ENCODE results near the gene ITGB1. TPM values are rescaled to one million over a fixed set of nuclear protein-coding genes. Genes with fewer than 3 reads are reported as not detected.
"Not testable (repeated sequence)": the region's sequence is repeated elsewhere in the genome, so short reads cannot be mapped to it uniquely, and the experiment has no call there.

ITGB1 gene
- total RNA-seq, 1 donor from 2014 or later, result 102 TPM

DNA sequence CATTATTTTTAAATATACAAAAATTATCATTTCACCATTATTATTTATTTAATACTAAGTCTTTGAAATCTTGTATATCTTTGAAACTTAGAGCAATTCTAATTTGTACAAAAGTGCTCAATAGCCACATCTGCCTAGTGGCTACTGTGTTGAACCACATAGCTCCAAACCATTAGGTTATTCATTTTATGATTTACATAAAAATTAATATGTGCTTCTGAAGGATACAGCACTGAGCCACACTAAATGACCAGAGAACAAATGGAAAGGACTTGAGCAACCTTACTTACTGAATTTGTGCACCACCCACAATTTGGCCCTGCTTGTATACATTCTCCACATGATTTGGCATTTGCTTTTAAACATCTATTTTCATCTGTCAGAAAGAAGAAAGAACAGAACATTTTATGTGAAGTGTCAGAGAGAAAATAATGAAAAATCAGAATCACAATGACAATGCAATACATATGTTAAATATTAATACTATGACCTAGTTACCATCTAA, 25.8 kb downstream of the ITGB1 start:
- ATAC-seq, result no peak

DNA sequence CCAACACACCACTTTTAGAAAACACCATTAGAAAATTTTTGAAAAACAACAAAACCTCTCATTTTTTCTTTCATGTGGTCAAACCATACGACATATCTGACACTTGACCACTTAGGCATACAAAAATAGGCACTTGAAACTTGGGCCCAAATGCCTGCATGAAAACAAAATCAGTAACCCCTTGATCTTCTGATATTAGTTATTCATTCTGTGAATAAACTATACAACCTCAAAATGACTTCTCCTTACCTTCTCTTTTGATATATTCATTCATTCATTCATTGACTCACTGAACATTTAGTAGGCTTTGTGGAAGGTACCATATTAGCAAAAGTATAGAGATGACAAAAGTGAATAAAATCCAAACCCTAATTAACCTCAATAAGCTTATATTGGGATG, 26.4 kb downstream of the ITGB1 start:
- ATAC-seq, result no peak

DNA sequence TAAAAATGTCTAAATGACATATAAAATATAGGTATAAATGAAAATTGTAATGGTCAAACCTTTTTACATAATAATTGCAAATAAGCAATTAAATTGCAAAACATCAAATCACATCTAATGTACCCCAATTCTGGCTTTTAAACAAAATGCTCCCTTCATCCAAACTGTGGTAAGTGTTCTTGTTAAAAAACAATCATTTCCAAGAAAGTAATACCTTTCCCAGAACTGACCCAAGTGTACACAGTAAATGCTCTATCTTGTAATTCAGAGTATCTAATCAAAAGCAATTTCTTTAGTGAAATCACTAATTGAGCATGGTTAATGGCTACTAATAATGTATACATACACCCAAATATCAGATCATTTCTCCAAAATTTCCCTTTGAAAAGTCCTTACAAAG, 28.0 kb downstream of the ITGB1 start:
- no peak for ATAC-seq

DNA sequence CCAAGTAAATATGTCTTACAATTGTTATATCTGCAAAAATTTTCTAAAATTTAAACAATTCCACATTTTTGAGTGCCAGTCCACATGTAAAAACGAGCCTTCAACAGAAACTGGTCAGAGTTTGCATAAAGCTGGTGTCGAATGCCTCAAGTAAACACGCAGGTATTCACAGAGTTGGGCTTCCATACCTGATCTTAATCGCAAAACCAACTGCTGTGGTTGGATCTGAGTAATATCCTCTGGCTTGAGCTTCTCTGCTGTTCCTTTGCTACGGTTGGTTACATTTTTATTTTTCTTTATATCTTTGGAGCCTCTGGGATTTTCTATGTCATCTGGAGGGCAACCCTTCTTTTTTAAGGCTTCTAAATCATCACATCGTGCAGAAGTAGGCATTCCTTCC, 28.4 kb downstream of the ITGB1 start:
- ATAC-seq, result no peak

DNA sequence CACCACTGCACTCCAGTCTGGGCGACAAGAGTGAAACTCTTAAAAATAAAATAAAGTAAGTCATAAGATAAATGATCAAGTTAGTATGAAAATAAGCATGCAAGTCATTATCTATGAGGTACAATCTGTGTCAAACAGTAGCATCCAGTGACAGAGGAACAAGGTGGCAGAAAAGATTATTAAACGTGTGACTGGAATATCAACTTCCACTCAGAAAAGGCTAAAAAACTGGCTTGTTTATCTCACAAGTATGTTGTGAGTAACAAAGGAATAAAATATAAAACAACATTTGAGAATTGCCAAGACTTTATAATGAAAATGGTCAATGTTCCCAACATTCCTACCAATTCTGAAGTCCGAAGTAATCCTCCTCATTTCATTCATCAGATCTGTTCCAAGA, 30.3 kb downstream of the ITGB1 start:
- ATAC-seq, result no peak

DNA sequence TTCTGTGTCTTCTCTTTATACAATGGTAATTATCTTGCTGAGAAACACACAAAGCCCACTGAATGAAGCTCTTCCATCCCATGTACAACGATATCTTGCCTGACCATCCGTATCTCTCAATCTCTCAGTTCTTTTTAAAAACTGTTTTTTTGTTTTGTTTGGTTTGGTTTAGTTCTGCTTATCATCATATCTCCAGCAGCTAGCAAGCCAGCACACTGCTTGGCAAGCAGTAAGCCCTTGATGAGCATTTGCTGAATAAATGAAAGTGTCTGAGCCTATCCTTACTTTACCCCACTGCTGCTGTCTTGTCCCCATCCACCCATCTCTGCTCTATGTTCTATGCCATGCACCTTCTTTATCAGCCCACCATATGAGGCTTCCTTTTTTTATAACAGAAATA, 34.2 kb downstream of the ITGB1 start:
- no peak for ATAC-seq

DNA sequence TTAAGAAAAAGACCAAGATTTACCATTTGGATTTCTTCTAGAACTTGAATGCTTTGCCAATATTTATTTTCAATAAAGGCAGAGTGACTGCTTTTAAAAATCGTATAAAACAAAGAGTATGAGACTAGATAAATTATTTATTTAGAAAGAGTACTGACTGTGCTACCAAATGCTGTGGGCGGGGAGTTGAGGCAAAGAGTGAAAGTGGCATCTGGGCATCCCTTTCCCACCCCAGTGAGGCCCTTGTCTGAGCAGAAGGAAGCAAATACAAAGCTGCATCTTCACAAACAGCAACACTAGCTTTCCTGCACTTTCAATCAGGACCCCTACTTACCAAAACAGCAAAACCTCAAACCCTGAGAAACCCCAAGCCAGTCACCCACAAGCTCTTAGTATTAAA, 34.9 kb downstream of the ITGB1 start:
- ATAC-seq, result no peak

DNA sequence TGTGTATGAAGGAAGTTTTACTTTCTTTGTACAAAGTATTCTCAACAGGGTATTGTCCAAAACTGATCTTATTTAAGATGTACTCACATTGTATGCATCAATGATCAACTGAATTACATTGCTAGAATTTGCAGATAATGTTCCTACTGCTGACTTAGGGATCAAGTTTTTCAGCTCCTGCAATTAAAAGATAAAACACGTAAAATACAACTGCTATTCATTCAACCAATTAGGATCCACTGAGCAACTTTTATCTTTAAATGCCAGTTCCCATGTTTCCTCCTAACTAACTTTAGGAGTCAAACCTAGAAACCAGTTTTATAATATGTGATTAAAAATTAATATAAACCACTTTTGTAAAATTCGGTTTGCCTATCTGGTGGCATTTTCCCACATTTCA, 35.9 kb downstream of the ITGB1 start:
- ATAC-seq, result no peak

DNA sequence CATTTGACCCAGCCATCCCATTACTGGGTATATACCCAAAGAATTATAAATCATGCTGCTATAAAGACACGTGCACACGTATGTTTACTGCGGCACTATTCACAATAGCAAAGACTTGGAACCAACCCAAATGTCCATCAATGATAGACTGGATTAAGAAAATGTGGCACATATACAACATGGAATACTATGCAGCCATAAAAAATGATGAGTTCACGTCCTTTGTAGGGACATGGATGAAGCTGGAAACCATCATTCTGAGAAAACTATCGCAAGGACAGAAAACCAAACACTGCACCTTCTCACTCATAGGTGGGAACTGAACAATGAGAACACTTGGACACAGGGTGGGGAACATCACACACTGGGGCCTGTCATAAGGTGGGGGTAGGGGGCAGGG, 40.2 kb downstream of the ITGB1 start:
- not testable (repeated sequence) for ATAC-seq

DNA sequence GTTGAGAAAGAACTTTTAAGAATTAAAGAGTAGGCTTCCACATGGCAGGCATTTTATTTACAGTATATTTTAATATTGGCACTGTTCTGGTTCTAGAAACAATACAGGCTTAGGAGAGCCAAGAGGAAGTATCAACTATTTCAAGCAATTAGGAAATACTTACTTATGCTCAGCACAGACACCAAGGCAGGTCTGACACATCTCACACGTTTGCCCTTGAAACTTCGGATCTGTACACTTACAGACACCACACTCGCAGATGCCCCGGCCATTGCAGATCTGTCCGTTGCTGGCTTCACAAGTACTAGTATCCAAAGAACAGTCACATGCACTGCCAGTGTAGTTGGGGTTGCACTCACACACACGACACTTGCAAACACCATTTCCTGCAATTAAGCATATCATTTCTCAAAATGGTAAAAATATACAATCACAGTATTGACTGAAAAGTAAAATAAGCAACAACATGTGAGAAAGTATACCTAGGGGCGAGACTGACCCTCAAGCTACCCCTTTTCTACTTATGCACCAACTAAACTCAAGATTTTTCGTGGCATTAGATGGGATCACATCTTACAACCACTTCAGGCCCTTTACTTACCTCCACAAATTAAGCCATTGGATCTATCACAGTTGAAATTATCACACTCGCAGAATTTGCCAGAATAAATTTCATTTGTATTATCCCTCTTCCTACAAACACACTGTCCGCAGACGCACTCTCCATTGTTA, 46.6 kb downstream of the ITGB1 start:
- ATAC-seq, result no peak

DNA sequence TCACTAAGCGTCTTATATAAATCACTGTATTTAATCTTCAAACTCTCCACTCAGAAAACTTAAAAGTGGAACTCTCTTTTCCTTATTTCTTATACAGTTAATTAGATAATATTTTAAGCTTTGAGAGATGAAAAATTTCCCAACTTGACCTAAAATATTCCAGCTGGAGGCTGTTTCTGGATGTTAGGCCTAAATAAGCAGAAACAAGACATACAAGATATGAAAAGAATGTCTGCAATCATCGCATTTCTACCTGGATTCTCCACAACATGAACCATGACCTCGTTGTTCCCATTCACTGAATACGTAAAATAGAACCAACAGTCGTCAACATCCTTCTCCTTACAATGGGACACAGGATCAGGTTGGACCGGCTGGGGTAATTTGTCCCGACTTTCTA, 48.1 kb downstream of the ITGB1 start:
- not testable (repeated sequence) for ATAC-seq

DNA sequence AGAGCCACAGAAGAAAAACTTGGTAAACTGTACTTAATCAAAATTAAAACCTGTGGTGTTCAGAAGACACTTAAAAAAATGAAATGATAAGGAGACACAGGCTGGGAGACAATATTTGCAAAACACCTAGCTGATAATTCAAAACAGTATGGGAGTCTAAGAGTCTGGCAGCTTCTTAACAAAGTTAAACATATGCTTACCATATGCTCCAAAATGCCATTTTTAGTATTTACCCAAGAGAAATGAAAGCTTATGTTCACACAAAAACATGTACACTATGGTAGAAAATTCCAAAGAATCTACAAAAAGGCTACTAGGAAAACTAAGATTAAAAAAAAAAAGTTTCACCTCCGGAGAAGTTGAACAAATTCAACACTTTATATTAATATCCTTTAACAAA, 48.6 kb downstream of the ITGB1 start:
- ATAC-seq, result no peak

DNA sequence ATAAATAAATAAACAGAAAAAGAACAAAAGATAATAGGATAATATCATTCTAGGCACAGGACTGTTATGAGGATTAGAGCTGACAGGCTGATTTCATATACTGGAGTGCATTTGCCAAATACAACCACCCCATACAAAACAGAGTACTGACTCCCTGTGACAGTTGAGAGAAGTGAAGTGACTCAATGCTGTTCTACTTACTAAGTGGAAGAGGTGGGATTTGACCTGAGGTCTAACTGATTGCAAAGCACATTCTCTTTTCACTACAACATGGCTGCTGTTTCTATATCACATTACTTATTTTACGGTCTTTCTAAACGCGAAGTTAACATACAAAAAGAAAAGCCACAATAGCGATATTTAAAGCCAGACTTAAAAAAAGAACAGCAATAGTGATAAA, 51.4 kb downstream of the ITGB1 start:
- no peak for ATAC-seq

DNA sequence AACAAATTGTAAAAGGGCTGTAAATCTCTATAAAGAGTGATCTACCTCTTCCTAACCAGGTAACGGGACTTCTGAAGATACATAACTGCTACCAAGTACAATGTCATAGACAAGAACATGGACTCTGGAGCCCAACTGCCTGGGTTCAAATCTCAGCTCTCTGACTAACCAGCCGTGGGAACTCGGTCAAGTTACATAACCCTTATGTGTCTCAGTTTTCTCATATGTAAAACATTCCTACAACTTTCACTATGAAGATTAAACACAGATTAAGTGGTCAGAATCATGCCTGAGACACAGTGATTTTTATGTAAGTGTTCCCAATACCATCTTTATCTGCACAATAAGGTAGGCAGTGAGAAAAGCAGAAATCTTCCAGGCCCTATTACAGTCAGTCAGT, 52.6 kb downstream of the ITGB1 start:
- ATAC-seq, result no peak

DNA sequence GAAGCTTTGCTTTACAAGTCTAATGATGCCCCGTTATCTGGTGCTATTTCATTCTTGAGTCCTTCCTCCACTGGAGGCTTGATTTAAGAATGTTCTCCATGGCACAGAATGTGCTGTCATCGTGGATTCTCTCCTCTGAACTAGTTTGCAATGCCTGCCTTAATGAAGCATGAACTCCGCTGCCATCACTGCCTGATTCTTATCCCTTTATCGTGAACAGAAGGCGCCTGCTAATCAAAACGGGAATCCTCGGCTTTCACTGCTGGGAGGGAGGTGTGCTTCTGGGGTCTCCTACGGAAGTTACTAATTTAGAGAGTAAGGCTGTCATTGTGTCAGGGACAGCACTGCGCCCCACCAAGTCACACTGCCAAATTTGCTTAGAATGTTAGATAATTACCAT, 56.2 kb downstream of the ITGB1 start:
- no peak for ATAC-seq

DNA sequence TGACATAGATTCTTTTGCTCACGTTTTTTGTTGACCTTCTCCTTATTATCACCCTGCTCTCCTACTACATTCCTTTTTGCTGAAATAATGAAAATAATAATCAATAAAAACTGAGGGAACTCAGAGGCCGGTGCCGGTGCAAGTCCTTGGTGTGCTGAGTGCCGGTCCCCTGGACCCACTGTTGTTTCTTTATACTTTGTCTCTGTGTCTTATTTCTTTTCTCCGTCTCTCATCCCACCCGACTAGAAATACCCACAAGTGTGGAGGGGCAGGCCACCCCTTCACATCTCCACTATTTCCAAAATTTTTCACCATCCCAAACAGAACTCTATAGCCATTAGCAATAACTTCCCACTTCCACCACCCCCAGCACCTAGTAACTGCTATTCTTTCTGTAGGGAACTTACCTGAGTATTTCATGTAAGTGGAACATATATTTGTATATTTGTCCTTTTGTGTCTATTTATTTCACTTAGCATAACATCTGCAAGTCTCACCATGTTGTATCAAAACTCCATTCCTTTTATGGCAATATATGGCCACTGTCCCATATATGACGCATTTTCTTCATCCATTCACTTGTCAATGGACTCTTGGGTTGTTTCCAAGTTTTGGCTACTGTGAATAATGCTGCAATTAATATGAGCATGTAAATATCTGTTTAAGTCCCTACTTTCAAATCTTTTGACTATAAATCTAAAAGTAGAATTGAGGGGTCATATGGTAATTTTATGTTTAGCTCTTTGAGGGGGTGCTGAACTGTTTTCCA, 62.6 kb downstream of the ITGB1 start:
- ATAC-seq, result peak; percentile 20

DNA sequence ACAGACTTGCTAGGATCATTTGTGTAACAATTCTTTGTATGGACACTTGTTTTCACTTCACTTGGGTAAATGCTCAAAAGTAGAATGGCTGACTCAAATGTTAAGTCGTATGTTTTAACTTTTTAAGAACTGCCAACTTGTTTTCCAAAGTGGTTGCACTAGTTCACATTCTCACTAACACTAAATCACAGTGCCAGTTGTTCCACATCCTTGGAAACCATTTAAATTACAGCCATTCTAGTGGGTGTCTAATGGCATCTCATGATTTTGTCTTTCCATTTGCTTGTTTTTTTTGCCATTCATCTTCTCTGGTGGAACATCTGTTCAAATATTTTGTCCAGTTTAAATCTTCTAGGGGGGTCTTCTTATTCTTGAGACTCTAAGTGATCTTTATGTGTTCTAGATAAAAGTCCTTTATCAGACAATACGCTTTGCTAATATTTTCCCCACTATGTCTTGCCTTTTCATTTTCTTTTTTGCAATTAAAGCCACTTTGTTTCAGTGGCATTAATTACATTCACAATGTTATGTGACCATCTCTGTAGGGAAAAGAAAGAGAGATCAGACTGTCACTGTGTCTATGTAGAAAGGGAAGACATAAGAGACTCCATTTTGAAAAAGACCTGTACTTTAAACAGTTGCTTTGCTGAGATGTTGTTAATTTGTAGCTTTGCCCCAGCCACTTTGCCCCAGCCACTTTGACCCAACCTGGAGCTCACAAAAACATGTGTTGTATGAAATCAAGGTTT, 63.9 kb downstream of the ITGB1 start:
- ATAC-seq, result no peak

DNA sequence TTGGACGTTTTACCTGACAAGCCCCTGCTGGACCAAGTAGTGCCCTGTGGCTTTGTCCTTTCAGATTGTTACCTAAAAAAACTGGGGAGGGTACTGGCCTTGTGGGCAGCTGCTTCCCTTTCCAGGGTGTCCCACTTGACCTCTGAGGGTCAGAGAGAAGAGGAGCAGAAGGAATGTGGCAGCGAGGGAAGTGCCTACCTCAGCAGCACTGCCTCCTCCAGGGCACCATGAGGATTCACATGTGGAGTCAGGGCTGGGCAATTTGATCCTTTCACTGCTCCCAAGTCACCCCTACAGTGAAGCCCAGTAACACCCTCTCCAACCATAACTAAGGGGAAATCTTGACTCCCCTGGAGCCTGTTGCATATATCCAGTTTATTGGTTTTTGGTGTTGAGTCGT, 64.6 kb downstream of the ITGB1 start:
- ATAC-seq, result no peak

DNA sequence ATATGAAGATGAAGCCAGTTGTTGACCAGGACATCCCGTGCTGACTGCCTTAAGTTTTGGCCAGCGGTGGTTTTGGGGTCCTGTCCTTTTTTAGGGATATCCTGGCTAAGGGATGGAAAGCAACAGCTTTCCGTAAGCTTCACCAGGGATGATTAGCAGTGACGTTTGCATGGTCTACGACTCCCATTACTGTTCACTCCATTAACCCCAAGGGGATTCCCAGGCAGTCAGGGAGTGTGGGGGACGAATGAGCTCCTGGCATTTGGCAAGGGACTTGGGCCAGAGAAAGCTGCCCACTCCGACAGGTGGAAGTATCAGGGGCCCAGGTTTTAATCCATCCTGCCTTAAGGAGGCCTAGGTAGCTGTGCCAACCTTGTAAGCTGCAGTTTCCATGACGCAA, 66.8 kb downstream of the ITGB1 start:
- ATAC-seq, result no peak

DNA sequence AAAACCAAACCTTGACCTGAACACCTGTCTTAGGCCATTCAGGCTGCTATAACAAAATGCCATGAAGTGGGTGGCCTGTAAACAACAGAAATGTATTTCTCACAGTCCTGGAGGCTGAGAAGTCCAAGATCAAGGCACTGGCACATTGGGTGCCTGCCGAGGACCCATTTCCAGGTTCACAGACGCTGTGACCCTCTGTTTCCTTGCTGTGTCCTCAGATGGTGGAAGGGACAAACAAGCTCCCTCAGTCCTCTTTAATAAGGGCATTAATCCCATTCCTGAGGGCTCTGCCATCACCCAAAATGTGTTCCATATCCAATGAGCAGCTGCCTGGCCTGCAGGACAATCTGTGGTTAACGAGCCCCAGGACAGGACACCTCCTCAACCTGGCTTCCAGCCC, 67.6 kb downstream of the ITGB1 start:
- no peak for ATAC-seq

DNA sequence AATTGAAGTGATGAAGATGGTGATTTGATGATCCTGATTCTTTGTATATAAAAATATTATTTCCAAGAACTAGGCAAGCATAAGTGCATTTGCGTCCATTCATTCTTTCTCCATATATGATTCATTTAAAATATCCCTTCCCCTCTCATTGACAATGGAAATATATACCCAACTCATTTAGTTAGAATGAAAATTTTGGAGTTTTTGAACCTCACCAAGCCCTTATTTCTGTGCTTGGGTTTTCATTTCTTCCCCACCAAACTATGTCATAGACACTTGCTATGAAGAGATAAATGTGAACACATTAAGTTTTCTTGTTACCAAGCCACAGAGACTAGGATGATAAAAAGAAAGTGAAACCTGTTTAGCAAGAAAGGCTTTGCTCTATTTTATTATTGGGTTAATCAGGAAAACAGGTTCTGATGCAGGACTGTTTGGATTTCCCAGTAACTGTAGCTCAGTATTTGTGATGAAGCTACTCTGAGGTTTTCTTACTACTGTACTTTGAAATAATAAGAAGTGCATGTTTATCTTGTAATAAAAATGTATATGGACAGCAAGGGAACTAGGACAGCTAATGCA, 68.3 kb downstream of the ITGB1 start:
- no peak for ATAC-seq

DNA sequence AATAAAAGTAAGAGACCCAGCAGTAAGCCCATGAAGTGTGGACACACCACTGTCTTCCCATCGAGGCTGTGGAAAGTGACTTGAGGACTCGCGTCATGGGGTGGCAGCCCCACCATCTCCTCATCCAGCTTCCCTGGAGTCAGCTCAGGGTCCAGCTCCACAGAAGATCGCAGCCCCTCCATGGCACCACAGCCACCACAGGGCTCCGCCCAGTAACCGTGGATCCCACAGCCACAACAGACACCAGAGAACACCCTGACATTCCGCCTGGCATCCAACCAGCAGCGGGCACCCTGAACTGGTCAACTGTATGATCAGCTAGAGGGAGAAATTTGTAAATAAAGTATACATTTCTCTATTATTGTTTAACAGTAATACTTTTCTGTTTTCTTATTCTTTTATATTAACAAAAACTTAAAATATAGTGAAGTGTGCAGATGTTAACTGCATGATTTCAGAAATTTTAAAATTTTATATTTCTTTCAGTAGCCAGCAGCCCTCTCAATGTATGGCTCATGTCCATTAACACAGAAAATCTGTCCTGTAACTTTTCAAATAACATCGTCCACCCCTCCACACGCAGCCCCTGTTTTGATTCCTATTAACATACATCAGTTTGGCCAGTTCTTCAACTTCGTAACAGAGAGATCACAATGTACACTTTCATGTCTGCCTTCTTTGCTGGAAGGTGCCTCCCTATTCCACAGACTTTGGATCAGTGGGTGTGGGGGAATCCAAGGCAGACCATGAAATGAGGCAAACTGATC, 69.7 kb downstream of the ITGB1 start:
- no peak for ATAC-seq
